ENCODE data around the gene ROBO1.

The ROBO1 gene

GRCh38 chr3:79253704-79254103, 514.1 kb downstream of the ROBO1 start:
- Histone ChIP-seq H3K9me3 (ENCODE audit: insufficient read depth, low read length) (no peaks in the 10 kb centered on the region), H3K27ac (ENCODE audit: low read depth, low read length) (no peak overlapping the region), H3F3A (ENCODE audit: insufficient read depth) (no peaks in the 10 kb centered on the region), H3K9ac (ENCODE audit: low read length) (no peak overlapping the region), H3K4me3 (ENCODE audit: insufficient read depth, low read length, poor library complexity, severe bottlenecking) (no peak overlapping the region), H3K36me3 (ENCODE audit: low read length) (no peaks in the 10 kb centered on the region), H3K4me2 (ENCODE audit: low read depth, low read length, poor library complexity, severe bottlenecking) (no peak overlapping the region), H3K9me2 (replicated peaks; ENCODE audit: insufficient read depth, low read length) (no peaks in the 10 kb centered on the region), H4K20me1 (ENCODE audit: low read depth, low read length) (no peaks in the 10 kb centered on the region), H3K27me3 (ENCODE audit: low read length) (no peaks in the 10 kb centered on the region), H2AFZ (ENCODE audit: low read depth, low read length, severe bottlenecking) (no peak overlapping the region), H3K79me2 (ENCODE audit: insufficient read depth, low read length) (no peaks in the 10 kb centered on the region)
- no peak for TF ChIP-seq EZH2phosphoT487 (conservative IDR thresholded peaks at IDR 0.05; ENCODE audit: low read length)
- TF ChIP-seq, protein P1, sequence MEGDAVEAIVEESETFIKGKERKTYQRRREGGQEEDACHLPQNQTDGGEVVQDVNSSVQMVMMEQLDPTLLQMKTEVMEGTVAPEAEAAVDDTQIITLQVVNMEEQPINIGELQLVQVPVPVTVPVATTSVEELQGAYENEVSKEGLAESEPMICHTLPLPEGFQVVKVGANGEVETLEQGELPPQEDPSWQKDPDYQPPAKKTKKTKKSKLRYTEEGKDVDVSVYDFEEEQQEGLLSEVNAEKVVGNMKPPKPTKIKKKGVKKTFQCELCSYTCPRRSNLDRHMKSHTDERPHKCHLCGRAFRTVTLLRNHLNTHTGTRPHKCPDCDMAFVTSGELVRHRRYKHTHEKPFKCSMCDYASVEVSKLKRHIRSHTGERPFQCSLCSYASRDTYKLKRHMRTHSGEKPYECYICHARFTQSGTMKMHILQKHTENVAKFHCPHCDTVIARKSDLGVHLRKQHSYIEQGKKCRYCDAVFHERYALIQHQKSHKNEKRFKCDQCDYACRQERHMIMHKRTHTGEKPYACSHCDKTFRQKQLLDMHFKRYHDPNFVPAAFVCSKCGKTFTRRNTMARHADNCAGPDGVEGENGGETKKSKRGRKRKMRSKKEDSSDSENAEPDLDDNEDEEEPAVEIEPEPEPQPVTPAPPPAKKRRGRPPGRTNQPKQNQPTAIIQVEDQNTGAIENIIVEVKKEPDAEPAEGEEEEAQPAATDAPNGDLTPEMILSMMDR (IDR thresholded peaks at IDR 0.05; ENCODE audit: insufficient read depth, low read length, poor library complexity, severe bottlenecking) = no peak

- H3K27ac ChIP-seq (ENCODE audit: low read depth, low read length) = no peak overlapping the region
- H2AFZ ChIP-seq (ENCODE audit: low read depth, low read length, severe bottlenecking) = no peak overlapping the region
- no peaks in the 10 kb centered on the region for H3K9me3 ChIP-seq (ENCODE audit: insufficient read depth, low read length)
- no peak overlapping the region for H3K4me3 ChIP-seq (ENCODE audit: insufficient read depth, low read length, poor library complexity, severe bottlenecking)
- no peak overlapping the region for H3K4me2 ChIP-seq (ENCODE audit: low read depth, low read length, poor library complexity, severe bottlenecking)
- H3K9ac ChIP-seq (ENCODE audit: low read length) = no peak overlapping the region
- H4K20me1 ChIP-seq (ENCODE audit: low read depth, low read length) = no peaks in the 10 kb centered on the region
- H3K9me2 ChIP-seq (replicated peaks; ENCODE audit: insufficient read depth, low read length) = no peaks in the 10 kb centered on the region
- no peaks in the 10 kb centered on the region for H3K79me2 ChIP-seq (ENCODE audit: insufficient read depth, low read length)
- no peaks in the 10 kb centered on the region for H3K27me3 ChIP-seq (ENCODE audit: low read length)
- no peaks in the 10 kb centered on the region for H3F3A ChIP-seq (ENCODE audit: insufficient read depth)
- TF ChIP-seq EZH2phosphoT487 (conservative IDR thresholded peaks at IDR 0.05; ENCODE audit: low read length) = no peak
- TF ChIP-seq, protein P1 (IDR thresholded peaks at IDR 0.05; ENCODE audit: insufficient read depth, low read length, poor library complexity, severe bottlenecking) = no peak
- H3K36me3 ChIP-seq (ENCODE audit: low read length) = no peaks in the 10 kb centered on the region
Measured at GRCh38 chr3:79253271-79253670, 514.5 kb downstream of the ROBO1 start.

DNA sequence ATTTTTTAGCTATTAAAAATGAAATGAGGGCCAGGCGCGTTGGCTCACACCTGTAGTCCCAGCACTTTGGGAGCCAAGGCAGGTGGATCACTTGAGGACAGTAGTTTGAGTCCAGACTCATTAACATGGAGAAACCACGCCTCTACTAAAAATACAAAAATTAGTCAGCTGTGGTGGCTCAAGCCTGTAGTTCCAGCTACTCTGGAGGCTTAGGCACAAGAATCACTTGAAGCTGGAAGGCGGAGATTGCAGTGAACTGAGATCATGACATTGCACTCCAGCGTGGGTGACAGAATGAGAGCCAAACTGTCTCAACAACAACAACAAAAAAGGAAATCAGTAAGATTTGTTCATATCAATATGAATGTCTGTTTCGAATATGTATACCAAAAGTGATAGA, 517.1 kb downstream of the ROBO1 start:
- Histone ChIP-seq H2AFZ (ENCODE audit: low read depth, low read length, severe bottlenecking) (no peak overlapping the region), H4K20me1 (ENCODE audit: low read depth, low read length) (no peaks in the 10 kb centered on the region), H3K79me2 (ENCODE audit: insufficient read depth, low read length) (no peaks in the 10 kb centered on the region), H3F3A (ENCODE audit: insufficient read depth) (no peaks in the 10 kb centered on the region), H3K4me2 (ENCODE audit: low read depth, low read length, poor library complexity, severe bottlenecking) (no peak overlapping the region), H3K9me2 (replicated peaks; ENCODE audit: insufficient read depth, low read length) (no peaks in the 10 kb centered on the region), H3K27me3 (ENCODE audit: low read length) (no peaks in the 10 kb centered on the region), H3K36me3 (ENCODE audit: low read length) (no peaks in the 10 kb centered on the region), H3K9me3 (ENCODE audit: insufficient read depth, low read length) (no peaks in the 10 kb centered on the region), H3K9ac (ENCODE audit: low read length) (no peak overlapping the region), H3K4me3 (ENCODE audit: insufficient read depth, low read length, poor library complexity, severe bottlenecking) (no peak overlapping the region), H3K27ac (ENCODE audit: low read depth, low read length) (no peak overlapping the region)
- TF ChIP-seq EZH2phosphoT487 (conservative IDR thresholded peaks at IDR 0.05; ENCODE audit: low read length) = no peak
- TF ChIP-seq, protein P1 (IDR thresholded peaks at IDR 0.05; ENCODE audit: insufficient read depth, low read length, poor library complexity, severe bottlenecking) = no peak
